CD1c-positive myeloid dendritic cell (primary cell): ENCODE data around the gene MCOLN2.
"Not testable (repeated sequence)": the region's sequence is repeated elsewhere in the genome, so short reads cannot be mapped to it uniquely, and the experiment has no call there.

Experiments
- DNase-seq: peaks from one replicate; pipeline ENCODE4 v3.0.0-alpha.2; 2016; ENCODE audit errors: extremely low spot score

MCOLN2 gene

DNA sequence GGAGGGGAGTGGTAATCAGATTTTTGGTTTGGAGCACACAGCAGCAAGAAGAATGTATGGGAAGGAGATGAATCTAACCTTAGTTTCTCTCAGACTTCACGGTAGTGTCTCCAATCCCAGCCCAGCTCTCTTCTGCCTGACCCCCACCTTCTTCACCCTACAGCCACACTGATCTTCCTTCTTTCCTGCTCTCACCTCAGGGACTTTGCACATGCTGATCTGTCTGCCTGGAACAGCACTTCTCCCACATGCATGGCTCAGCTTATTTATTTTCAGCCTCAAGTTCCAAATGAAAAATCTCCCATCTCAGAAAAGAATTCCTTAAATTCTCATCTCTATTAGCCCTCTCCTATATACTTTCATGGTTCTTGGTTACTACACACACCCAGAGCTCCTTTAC is 55.1 kb downstream of the MCOLN2 start:
- no peak for DNase-seq

GRCh38 chr1:84940481-84940880 is 56.4 kb downstream of the MCOLN2 start:
- no peak for DNase-seq

GRCh38 chr1:84939761-84940160 is 57.2 kb downstream of the MCOLN2 start:
- DNase-seq = no peak

GRCh38 chr1:84939151-84939550 is 57.8 kb downstream of the MCOLN2 start:
- no peak for DNase-seq

DNA sequence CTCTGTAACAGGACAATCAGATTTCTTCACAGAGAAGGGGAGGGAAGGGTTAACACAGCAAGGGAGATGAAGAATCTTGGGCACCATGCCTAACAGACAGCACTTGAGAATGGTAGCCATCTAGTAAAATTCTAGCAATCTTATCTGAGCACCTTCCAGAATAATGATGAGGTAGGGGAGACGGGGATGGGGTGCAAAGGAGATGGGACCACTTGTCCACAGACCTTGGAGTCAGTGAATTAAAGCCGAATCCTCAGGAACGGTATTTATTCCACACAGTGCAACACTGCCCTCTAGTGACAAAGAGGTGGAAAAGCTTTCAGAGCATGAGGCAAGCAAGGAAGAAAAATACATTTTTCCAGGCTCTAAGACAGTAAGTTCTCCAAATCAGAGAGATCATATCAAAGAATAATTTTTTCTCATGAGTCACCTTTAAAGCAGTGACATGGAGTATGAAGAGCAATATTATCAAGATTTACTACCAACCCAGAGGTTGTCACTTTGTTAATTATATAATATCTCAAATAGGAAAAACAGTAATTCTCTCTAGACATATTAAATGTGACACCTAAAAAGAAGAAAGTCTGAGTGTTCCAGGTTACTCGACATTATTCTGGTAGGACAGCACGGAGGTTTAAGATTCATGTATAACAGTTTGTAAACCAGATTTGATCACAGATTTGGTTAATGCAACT is 60.6 kb downstream of the MCOLN2 start:
- peak; percentile 78 for DNase-seq

- no peak for DNase-seq
Observed at GRCh38 chr1:84933011-84933611, 63.8 kb downstream of the MCOLN2 start.

- DNase-seq = no peak
Observed at GRCh38 chr1:84930831-84931230, 66.1 kb downstream of the MCOLN2 start.

DNA sequence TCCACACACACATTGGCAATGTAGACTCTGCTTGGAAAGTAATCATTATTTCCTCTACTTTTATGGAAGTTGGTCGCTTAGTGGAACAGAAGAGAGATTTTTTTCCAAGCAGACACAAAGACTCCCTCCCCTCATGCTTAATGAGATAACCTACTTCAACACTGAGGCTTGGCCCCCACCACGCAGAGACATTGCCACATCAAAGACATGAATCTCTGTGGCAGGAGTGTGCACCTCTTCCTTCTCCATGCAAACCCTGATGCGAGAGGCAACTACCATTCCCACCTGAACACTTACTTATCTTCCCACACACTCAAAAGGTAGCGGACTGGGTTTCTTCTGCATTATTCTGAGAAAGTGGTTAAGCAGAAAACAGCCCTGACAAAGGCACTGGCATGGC is 66.6 kb downstream of the MCOLN2 start:
- no peak for DNase-seq

GRCh38 chr1:84929581-84929980 is 67.3 kb downstream of the MCOLN2 start:
- no peak for DNase-seq

GRCh38 chr1:84928979-84929378 is 67.9 kb downstream of the MCOLN2 start:
- no peak for DNase-seq

DNA sequence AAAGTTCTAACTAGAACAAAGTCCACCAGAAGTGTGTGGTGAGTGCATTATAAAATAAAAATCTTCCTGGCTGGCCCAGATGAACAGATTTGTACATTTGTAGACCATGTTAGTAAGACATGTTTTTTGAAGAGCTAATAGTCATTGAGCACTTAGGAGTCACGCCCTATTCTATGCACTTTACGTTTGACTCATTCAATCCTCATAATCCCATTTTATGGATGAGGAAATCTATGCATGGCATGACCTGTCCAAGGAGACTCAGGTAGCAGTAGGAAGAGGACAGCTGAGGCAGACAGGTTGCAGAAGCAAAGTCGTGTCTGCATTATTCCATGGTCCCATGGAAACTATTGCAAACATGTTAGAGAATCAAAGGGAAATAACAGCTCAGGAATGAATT is 73.6 kb downstream of the MCOLN2 start:
- no peak for DNase-seq

GRCh38 chr1:84920159-84920558 is 76.8 kb downstream of the MCOLN2 start:
- no peak for DNase-seq

DNA sequence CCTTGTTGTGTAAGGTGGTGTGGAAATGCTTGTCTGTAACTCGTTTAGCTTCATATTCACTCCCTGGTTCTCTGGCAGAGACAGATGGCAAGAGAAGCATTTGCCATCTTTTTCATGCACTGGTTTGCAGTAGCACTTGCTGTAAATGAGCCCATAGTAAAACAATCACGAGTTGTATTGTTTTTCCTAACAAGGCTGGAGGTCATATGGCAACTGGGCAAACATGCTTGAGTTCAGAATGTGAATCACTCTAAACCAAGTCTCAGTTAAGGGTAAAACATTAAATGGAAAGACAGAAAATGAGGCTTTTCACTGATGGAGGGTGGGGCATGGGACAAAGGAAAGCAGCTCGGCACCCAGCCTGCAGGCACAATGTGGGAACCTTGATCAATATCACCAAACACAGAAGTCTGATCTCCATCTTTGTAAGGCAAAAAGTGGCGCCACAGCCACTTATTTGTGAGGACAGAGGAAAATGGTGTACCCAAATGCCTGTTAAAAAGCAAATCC is 77.4 kb downstream of the MCOLN2 start:
- no peak for DNase-seq

DNA sequence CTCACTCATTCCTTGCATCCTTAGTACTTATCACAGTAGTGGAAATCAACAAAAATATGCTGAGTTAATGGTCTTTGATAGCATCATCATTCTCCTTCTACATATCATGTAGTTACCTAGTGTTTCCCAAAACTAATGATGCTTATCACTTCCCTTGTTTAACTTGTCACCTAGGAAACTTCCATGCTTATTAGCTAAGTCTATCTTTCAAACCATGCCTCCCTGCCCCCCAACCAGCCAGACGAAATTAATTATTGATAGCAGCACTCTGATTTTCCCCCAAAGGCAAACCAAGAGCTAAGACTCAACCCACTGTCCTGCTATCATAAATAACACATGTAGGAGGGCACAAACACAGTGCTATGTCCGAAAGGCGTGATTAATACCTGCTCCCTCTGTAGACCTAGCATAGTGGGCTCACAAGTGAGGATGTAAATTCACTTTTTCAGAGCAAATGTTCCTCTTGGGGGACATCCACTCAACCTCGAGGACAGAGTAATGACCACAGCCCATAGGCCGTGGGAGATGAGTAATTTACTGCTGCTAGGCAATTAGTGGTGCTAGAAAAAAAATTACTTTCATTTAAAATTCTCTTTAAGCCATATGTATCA is 78.1 kb downstream of the MCOLN2 start:
- no peak for DNase-seq

- no peak for DNase-seq
Observed at GRCh38 chr1:84916897-84917296, 80.0 kb downstream of the MCOLN2 start.

- peak; percentile 23 for DNase-seq
Observed at GRCh38 chr1:84913555-84913892, 83.4 kb downstream of the MCOLN2 start.

- DNase-seq = peak; percentile 20
Observed at GRCh38 chr1:84912726-84913554, 84.0 kb downstream of the MCOLN2 start.

GRCh38 chr1:84908746-84909464 is 88.0 kb downstream of the MCOLN2 start:
- not testable (repeated sequence) for DNase-seq

DNA sequence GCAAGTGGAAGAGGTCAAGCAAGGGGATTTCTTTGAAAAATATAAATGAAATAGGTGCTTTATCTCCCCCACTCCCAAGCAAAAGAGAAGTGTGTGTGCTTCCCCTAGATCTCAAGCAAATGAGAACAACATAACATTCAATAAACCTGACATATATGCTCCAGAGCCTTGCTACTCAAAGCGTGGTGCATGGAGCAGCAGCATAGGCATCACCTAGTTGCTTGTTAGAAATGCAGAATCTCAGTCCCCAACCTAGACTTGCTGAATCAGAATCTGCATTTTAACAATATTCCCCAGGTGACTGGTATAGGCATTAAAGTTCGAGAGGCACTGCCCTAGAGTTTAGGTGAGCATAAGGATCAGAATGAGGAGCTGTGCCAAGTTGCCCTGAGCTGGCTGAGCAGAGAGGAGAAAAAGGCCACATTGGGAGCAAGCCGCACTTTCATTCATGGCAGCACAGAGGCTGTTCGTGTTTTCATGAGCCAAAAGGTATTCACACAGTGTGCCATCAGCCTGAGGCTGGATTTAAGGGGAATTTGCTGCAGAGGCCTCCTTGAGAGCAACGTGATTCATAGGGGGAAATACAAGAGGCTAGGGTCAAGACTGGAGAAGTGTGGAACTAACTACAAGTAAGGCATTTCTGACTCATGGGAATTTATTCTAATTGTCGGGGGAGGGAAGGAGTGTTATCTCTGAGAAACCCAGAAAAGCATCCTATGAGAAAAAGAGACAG is 89.7 kb downstream of the MCOLN2 start:
- DNase-seq = no peak

DNA sequence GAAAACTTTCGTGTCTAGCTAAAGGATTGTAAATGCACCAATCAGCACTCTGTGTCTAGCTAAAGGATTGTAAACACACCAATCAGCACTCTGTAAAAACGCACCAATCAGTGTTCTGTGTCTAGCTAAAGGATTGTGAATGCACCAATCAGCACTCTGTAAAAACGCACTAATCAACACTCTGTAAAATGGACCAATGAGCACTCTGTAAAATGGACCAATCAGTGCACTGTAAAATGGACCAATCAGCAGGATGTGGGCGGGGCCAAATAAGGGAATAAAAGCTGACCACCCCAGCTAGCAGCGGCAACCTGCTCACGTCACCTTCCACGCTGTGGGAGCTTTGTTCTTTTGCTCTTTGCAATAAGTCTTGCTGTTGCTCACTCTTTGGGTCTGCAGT is 94.2 kb downstream of the MCOLN2 start:
- not testable (repeated sequence) for DNase-seq

DNA sequence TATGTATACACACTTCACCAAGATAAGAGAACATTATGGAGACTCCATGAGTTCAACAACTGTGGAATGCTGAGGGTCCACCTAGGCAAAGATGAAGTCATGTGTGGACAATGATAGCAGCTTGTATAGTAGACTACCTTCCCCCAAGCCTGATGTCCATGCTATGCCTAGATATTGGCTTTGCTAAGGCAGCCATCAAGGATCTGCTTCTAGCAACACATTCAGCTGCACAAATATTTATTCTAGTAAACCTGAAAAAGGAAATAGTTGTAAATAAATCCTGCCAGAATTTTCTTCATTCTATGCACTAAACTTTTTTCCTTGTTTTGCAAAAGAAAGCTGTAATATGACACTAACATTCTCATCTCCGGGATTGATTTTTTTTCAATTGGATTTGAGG is 96.9 kb downstream of the MCOLN2 start:
- no peak for DNase-seq
